NCI-H2227 treated with DMSO at 0.1 percent for 48 hours (cell line): Measurements from ENCODE around the gene IL1RN.

Experiments
- DNase-seq: peaks from one replicate; lab custom pipeline; 2025; lab: John Stamatoyannopoulos, UW

Gene IL1RN

DNA sequence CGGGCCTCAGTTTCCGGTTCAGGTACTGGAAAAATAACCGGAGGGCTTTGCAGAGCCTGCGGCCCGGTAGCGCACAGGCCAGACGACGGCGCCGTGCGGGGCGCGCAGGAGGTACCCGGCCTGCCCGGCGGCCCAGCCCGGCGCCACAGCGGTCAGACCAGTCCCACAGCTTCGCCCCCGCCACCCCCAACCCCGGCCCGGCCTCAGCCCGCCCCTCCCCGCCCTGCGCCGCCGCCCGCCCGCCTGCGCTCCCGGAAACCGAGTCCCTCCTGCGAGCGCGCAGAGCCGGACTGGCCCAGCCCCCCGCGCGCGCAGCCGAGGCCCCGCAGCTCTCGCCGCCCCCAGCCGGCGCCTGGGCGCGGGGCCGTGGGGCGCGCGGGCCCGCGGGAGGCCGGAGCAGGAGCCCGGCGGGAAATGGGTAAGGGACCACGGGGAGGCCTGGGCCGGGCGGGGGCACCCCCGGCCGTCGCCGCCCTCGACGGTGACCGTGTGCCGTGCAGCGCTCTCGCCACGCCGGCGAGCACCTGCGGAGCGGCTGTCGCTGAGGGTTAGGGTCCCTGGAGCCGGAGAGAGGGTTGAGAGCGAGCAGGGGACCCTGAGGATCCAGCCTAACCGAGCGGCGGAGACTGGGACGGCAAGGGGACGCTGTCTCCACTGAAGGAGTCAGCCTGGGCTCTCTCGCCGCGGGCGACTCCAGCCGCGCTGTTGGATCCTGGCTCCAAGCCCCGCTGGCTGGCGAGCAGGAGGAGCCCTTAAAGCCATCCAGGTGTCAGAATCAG lies 29.9 kb downstream of the IL1RN start:
- peak; percentile 49 for DNase-seq

DNA sequence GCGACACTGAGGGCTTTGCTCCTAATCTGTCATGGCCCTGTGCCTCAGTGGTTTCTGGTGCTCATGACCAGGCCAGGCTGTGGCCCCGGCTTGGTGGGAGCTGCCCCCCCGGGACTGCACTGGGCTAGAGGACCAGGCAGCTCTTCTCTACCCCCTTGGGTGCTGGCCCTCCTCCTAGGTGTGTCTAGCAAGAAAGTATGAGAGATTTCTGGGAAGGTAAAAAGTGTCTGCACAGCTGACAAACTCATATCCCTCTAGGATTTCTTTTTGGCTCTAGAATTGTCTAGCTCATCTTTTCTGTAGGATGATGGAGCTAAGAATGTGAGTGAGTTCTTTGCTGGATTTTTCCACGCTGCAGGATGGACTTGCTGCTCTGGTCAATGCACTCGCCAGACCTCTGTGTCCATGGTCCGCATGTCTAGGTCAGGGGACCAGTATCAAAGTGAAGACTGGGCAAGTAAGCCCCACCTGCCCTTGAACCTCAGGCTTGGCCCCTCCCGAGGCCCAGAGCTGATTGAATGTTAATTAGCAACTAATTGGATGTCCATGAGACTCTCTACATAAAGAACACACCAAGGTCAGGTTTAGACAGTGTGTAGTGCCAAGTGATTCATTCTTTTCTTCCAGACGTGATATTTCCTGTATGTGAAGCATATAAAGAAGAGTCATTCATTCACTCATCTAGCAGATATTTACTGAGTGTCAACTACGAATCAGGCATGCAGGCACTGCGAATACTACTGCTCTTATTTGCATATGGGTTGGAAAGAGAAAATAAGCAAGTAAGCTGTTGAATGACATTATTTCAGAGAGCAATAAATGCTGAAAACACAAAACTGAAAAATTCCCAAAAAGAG lies 30.7 kb downstream of the IL1RN start:
- DNase-seq = no peak

DNA sequence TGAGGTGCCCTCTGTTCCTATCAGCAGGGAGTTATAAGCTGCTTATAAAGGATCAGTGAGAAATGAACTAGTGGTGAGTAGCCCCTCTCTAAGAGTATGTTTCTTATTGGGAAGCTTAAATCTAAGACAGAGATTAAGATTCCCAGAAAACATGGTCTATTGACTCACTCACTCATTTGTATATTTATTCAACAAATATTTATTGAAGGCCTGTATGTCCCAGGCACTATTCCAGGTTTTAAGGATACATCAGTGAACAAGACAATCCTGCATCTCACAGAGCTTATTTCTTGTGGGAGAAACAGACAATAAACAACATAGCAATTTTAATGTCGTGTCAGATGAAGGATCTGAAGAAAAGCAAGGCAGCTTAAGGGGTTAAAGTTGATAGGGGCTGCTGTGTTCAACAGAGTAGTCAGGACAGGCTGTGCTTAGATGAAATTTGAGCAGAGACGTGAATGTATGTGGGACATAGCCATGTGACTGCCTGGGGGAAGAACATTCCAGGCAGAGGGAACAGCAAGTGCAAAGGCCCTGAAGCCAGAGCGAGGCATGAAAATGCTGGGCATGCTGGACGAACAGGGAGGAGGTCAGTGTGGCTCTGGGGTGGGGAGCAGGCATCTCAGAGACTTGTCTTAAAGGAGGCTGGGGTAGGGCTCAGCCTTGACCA lies 31.6 kb downstream of the IL1RN start:
- no peak for DNase-seq

DNA sequence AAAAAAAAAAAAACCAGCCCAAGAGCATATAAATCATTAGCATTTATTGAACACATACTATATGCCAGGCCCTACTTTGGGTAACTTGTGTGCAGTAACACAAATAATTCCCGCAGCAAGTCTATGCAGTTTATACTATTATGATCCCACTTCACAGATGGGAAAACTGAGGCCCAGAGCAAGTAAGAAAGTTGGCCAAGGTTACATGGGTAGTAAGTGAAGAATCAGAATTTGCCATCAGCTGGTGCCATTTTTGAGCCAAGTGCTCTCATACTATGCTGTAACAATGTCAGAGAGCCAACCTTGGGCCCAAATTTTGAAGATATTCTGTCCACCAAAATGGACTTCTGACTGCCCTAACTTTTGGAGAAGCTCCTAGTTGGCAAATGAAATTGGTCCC lies 32.9 kb downstream of the IL1RN start:
- no peak for DNase-seq

DNA sequence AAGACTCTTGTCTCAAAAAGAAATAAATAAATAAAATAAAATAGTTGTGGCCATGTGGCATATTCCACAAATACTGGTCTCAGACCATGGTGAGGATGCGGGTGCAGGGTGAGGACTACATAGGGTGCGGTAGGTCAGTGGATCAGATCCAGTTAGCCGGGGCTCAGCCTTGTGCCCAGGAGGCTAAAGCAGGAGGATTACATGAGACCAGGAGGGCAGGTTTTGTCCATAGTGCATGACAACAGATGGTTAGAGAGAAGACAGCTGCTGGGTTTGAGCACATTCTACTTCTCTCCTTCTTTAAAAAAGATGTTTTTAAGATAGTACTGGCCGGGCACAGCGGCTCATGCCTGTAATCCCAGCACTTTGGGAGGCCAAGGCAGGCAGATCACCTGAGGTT lies 33.6 kb downstream of the IL1RN start:
- DNase-seq = no peak

DNA sequence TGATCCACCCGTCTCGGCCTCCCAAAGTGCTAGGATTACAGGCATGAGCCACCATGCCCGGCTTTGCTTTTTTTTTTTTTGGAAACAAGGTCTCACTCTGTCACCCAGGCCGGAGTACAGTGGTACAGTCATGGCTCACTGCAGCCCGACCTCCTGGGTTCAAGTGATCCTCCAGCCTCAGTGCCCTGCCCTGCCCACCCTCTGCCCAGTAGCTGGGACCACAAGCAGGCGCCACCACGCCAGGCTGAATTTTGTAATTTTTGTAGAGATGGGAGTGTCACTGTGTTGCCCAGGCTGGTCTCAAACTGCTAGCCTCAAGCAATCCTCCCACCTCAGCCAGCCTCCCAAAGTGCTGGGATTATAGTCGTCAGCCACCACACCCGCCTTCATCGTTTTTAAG lies 34.8 kb downstream of the IL1RN start:
- no peak for DNase-seq

DNA sequence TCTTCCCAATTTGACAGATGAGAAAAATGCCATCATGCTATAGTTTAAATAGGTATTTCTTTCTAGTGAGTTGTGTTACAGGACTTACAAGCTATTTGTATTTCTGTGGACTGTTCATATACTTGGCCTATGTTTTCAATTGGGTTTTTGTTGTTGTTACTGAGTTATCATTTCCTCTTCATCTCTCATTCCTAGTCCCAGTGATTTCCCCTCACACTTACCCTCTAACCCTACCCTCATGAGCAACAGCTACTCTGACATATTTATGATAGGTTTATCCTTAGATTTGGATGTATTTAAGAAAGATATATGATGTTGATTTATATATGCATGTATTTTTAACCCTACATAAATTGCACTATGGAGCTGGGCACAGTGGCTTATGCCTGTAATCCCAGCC lies 35.5 kb downstream of the IL1RN start:
- no peak for DNase-seq

DNA sequence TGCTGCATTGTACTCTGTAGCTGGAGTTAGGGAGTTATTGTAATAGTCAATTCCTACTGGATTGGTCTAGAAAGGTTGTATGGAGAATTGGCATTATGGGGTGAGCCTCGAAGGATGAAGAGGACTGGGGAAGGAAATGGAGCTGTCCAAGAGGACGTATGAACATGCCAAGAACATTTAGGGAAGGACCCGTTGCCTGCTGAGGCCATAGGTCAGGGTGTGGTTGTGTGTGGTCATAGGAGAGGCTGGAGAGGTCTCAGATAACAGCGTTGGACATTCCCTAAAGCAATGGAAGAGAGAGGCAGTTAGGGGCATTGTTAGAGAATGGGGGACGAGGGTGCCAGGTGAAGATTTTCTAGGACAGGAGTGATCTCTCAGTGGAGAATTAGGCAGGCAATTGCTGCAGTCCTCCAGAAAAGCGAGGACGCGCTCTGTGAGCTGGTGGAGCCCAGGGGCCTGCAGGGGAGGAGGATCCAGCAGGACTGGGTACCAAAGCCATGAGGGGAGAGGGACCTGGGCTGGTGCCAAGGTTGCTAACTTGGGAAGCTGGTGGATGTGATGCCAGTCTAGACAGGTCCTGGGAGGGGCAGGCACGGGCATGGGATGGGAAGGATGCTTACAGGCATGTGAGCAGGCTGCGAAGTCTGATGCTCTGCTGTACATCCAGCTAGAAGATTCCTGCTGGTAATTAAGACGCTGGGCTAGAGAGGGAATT lies 37.0 kb downstream of the IL1RN start:
- DNase-seq = no peak

DNA sequence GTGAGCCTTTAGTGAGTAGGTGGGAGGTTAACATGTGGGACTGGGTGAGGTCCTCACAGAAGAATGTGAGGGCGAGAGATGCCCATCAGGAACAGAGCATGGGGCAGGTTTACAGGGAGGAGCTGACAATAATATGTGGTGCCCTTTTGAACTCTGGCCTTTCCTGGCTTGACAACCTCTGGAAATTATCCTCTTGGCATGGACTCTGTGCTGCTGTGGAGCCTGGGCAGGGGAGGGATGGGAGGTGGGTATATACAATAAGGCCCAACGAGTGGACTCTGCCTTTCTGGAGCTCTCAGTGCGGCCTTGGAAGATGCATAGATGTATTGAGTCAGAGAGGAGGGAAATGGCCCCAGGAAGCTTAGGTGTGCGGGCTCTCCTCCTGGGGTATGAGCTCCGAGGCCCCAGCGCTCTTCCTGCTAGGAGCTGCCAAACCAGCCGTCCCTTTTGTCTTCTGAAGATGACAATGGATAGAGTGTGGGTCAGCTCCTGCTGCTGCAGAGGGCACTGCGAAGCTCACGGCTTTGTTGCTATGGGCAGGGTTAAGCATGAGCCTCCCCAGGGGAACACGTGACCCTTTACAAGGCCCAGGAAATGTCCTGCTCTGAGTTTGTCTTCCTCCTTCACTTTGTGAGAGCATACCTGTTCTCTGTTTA lies 37.7 kb downstream of the IL1RN start:
- no peak for DNase-seq

DNA sequence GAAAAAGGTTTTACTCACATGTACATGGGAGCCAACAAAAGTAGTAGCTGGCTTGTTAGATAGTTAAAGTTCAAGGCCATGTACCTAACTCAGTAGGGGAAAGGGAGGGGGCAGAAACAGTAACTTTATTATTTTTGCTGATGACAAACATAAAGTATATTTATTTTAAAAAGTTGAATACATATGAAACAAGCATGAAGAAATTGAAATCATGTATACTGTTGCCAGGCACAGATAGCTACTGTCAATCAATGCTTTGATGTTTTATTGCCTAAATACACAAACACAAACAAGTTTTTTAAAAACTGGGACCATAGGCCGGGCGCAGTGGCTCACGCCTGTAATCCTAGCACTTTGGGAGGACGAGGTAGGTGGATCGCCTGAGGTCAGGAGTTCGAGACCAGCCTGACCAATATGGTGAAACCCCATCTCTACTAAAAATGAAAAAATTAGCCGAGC lies 38.8 kb downstream of the IL1RN start:
- DNase-seq = no peak

DNA sequence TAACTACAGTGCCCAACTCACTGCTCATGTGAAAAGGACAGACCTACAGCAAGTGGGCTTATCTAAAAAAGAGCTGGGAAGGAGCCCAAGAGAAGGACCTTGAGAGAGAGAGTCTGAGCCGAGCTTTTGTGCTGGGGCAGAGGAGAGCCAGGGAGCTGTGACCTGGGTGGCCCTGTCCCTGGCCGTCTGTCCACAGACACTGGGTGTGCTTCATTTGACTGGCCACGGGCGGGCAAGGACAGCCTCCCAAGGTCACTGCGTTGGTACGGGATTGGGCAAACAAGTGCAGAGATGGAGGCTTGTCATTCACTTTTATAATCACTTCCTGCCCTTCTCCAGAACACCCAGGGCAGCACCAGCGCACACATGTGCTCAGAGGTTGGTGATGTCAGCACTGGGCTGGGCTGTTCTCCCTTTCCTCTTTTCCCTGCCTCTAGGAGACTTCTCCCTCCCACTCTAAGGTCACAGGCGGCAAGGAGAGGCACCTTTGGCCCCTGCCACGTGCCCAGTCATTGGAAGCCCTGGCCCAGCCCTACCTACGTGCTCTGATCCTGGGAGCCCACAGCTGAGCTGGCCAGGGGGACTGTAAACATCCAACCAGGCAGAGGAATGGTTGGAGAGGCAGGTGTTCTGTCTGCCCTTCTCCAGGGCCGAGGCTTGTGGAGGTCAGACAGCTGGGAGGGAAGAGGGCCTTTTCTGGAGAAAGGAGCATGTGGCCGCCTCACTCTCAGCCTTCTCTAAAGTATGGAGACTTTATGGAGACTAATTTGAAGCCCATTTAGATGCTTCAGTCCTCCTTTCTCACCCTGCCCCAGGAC lies 39.9 kb downstream of the IL1RN start:
- no peak for DNase-seq

DNA sequence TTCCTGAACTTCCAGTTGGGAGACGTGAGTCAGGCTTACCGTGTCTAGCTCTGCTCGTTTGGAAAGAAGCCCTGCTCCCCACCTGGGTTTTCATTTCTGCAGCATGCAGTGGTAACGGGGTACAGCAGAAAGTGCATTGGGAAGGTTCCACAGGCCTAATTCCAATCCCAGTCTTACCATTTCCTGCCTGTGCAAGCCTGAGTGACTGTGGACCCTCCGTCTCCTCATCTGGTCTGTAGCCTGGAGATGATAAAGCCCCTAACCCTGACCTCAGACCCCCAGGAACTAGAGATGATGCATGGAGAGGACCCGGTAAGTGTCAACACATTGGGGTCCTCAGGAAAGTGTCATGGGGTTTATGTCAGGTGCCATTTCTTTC lies 40.6 kb downstream of the IL1RN start:
- DNase-seq = no peak

DNA sequence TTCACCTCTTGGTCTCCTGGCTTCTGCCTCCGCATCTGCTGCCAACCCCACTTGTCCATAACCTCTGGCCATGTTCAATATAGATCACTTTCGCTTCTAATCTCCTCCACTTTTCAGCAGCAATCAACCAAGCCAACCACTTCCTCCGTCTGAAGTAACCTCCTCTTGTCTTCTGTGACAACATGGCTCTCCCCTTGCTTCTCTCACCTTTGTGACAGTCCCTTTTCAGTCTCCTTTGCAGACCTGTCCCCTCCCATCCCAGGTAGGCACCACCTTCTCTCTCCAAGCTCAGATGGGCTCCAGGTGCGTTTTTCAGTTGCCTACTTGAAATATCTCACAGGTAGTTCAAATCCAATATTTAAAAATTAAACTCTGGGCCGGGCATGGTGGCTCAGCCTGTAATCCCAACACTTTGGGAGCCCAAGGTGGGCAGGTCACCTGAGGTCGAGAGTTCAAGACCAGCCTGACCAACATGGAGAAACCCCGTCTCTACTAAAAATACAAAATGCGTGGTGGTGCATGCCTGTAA lies 41.7 kb downstream of the IL1RN start:
- no peak for DNase-seq

DNA sequence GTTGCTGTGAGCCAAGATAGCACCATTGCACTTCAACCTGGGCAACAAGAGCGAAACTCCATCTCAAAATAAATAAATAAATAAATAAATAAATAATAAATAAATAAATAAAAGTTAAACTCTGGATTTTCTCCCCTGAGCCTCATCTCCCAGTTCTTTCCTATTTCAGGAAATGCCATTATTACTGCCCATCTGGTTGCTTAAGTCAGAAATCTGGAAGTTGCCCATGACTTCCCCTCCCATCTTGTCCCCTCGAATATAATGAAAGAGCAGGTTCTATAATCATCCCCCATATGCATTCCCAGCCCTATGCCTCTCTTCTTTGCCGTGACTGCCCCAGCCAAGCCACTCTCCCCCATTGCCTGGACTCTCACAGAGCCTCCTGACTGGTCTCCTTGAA lies 42.2 kb downstream of the IL1RN start:
- DNase-seq = no peak

DNA sequence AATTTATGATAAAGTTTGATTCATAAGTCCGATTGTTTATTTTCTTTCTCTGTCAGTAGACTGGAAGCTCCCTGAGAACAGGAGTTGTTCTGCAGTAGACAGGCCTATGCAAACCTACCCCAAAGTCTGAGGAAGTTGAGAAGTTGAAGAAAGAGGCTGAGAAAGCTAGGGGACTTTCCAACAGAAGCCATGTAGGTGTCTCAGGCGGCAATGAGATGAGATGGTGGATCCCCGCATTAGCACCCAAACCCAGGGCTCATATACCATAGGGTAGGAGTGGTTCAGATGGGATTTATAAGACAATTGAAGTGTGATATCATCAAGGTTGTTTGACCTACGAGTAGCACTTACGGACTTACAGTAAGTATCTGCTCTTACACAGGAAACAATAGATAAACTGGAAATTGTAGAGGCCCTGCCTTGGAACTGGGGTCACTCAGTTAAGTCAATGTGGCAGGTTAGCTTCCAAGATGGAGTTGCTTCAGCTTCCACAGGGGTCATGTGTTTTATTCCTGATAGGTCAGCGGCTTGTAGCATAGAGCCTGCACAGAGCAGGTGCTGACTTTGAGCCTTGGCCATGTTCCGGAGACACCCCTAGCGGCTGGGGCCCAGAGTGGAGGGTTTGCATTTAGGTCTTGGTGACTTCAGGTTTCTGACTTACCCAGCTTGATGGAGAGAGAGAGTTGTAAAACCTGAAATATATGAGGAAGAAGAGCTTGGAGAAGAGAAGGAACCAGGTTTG lies 44.1 kb downstream of the IL1RN start:
- DNase-seq = no peak

DNA sequence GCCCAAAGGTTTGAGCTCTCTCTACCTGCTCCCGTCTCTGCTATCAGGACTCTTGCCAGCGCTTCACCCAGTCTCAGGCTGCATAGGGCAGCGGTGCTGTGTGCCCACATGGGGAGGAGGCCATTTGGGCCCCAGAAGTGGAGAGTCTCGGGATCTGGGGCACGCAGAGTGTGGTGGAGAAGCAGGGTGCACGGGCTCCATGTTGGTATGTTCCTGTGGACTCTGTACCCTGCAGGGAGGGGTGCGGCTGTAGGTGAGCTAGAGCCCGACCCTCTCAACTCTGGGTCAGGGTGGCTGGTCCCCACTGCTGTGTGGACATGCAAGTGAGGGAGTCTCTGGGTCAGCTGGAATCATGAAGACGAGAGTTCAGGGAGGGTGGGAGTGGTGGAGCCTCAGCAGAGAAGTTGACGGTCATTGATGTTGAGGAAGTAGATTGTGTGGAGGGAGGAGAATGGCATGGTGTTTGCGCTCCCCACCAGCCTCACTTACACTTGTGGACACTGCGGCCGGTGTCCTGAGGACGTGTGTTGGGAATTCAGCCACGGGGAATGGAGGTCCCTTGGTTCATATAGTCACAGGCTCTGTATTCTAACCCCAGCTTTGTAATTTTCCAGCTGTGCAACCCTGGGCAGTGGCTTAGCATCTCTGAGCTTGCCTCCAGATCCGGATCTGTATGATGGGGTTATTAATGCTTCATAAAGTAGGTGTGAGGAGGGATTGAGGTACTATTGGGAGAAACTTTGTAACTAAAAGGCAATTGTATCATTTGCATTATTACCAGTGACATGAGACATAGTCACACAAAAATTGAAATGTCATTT lies 45.5 kb downstream of the IL1RN start:
- no peak for DNase-seq

DNA sequence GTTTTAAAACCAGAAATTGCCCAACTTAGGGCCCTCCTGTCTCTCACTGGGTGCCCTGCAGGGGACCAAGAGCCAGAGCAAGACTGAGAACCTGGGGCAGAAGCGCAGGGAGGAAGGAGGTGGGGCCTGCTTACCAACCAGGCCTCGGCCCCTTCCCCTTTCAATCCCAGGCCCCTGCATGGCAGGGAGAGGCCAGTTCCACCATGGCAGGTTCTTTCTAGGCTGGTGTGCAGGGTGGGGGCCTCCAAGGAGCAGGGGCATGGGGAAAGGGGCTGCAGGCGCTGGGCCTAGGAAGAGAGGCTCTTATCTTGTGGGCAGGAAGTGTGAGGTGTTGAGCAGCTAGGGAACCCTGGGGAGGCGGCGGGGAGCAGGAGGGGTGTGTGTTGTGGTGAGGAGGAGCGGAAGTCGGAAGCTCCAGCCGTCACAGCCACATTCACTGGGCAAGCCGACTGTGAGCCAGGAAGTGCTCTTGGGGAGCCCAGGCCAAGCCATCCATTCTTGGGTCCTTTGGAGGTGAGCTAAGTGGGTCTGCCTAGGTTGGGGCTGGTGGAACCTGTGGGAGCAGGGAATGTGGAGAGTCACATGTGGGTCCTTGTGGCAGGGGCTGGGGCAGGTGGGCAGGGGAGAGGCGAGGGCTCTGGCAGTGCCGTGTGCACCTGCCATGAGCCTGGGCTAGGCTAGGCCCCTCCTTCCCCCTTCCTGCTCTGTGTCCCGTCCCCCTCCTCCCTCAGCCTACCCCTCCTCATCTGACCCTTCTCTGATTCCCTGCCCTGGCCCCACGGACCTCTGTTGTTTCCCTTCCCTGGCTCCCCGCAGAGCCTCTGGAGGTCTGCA lies 46.4 kb downstream of the IL1RN start, which contains the start of gene PSD4:
TSS of gene PSD4 (plus strand) at position 430 of the 834 bp plus-strand sequence. CDS start 8,486 bp downstream, outside the sequence.
- DNase-seq = no peak

DNA sequence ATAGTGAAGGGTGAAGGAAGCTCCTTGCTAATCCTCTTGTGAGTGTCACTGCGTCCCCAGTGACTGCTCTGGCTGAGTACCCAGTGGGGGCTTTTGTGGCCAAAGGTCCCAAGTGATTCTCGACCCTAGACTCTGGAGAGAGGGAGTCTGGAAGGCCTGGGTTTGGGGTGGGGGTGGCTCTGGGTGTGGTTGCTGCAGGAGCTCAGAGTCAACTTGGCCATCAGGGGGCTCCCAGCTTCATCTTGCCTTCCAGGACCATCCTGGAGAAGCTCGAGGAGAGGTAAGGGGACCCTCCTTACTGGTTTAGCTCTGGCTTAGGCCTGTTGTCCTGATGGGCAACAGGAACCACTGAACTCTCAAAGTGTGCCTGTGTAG lies 47.0 kb downstream of the IL1RN start:
- no peak for DNase-seq
